ENCODE results near the gene CLDN20.

CLDN20 gene

DNA sequence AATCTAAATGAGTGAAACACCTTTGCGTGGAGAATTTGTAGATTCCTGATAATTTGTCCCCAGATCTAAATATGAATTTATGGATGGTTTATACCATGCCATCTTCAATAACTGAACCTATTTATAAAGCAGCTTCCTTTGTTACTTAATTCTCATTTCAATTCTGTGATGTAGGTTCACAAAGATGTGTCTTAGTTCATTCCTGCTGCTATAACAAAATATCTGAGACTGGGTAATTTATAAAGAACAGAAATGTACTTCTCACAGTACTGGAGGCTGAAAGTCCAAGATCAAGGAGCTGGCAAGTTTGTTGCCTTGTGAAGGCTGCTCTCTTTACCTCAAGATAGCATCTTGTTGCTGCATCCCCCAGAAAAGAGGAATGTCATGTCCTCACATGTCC, 52.6 kb downstream of the CLDN20 start:
- TF ChIP-seq, protein P1, sequence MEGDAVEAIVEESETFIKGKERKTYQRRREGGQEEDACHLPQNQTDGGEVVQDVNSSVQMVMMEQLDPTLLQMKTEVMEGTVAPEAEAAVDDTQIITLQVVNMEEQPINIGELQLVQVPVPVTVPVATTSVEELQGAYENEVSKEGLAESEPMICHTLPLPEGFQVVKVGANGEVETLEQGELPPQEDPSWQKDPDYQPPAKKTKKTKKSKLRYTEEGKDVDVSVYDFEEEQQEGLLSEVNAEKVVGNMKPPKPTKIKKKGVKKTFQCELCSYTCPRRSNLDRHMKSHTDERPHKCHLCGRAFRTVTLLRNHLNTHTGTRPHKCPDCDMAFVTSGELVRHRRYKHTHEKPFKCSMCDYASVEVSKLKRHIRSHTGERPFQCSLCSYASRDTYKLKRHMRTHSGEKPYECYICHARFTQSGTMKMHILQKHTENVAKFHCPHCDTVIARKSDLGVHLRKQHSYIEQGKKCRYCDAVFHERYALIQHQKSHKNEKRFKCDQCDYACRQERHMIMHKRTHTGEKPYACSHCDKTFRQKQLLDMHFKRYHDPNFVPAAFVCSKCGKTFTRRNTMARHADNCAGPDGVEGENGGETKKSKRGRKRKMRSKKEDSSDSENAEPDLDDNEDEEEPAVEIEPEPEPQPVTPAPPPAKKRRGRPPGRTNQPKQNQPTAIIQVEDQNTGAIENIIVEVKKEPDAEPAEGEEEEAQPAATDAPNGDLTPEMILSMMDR (IDR thresholded peaks at IDR 0.05; ENCODE audit: low read depth, low read length) = no peak
- no peak overlapping the region for H3K4me3 ChIP-seq (ENCODE audit: low read depth, low read length)

DNA sequence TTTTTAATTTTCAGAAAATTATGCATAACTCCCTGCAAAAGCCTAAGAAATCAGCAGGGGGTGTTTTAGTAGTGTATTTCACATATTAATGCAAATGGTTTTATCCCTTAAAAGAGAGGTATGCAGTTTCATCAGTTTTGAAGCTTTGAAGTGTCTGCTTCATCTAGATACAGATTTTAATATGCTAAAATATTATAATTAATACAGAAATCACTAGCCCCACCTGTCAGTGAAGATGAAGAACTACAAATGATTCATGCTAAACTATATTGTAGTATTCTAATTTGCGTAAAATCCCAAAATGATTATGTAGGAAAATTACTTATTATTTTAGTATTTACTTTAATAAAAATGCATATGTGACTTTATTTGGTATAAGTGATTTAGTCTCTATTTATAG, 53.4 kb downstream of the CLDN20 start:
- no peak overlapping the region for H3K4me3 ChIP-seq (ENCODE audit: low read depth, low read length)
- TF ChIP-seq, protein P1 (IDR thresholded peaks at IDR 0.05; ENCODE audit: low read depth, low read length) = no peak

DNA sequence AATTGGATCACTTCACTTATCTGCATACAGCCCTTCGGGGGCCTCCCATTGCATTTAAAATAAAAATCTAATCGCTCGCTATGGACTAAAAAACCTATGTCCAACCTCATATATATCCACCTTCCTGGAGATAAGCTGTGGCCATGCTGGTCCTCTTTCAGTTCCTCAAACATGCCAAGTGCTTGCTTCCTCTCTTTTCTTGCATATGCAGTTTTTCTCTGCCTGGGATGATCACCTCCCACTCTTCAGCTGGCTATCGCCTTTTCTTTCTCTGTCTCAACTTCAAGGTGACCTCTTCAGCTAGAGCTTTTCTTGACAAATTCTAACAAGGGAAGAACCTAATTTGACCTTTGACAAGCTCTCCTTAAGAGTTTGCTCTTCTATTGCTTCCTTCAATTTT, 56.1 kb downstream of the CLDN20 start:
- TF ChIP-seq, protein P1 (IDR thresholded peaks at IDR 0.05; ENCODE audit: low read depth, low read length) = no peak
- no peak overlapping the region for H3K4me3 ChIP-seq (ENCODE audit: low read depth, low read length)

DNA sequence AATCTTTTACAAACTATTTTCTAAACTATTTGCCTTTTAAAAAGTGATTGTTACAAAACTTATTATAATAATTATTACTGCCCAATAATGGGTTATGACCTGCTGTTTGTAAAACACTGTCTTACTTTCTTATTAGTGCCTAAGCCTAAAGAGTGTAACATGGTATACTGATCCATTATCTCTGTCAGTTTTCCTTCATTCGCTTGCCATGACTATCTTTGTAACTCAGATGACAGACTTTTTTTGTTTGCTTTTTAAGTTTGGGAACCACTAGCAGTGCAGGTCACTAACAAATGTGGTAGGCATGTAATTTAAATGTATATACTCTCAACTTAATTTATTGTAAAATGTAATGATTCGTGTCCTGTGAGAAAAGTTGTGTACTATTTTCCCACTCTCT, 60.4 kb downstream of the CLDN20 start:
- H3K4me3 ChIP-seq (ENCODE audit: low read depth, low read length) = no peak overlapping the region

DNA sequence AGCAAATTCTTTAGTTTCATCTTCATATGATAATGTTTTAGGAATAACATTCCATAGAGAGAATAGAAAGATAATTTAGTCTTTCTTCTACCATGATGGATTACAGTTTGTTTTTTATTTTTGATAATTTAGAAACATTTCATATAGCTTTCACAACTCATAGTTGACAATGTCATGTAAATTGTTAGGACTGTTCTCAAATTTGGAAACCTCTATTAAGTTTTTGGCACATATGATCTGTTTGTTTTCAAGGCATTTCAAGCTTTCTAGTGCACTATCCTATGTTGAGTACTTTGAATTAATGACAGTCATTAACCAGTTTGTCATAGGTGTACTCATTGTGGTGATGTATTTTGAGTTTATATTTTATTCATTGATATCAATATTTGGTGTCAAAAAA, 61.2 kb downstream of the CLDN20 start:
- TF ChIP-seq, protein P1 (IDR thresholded peaks at IDR 0.05; ENCODE audit: low read depth, low read length) = no peak
- H3K4me3 ChIP-seq (ENCODE audit: low read depth, low read length) = no peak overlapping the region

More for the DNA sequence above, 60.4 kb downstream of the CLDN20 start:
- TF ChIP-seq, protein P1 (IDR thresholded peaks at IDR 0.05; ENCODE audit: low read depth, low read length) = no peak

DNA sequence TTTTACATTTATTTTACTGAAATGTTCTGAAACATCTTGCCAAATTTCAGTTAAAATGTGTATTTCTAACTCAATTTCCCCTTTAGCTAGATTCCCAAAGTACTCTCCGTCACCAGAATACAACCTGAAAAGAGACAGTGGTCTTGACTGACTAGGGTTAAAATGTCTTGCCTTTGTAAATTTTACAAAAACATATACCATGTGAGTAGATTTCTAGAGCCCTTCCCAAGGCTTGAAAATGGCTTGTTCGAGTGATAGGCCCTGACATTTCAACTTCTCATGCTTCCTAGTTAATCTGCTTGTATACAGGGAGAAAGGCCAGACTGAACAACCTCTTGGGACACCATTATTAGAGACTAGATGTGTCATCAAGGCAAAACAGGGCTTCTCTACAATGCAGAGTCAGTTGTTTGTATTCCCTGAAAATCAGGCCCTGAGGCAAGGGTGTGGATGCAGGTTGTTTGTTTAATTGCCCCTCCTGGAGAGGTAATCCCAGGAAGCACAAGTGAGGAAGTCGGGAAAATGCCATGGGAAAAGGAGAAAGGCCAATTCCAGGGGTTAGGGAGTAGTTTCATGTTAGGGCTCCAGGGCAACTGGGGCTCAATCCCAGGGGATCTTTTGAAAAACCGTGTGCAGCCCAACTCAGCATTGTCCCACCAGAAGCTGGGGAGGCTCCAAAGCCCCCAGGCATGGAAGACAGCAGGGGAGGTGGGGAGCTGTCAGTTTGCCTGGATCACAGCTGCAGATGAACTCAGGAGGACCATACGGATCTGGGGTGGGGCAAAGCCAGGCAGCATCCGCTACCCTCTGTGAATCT, 62.1 kb downstream of the CLDN20 start:
- TF ChIP-seq, protein P1 (IDR thresholded peaks at IDR 0.05; ENCODE audit: low read depth, low read length) = no peak
- H3K4me3 ChIP-seq (ENCODE audit: low read depth, low read length) = no peak overlapping the region

All from WI38 (cell line).